ENCODE measurements around the gene CHST15.

DNA sequence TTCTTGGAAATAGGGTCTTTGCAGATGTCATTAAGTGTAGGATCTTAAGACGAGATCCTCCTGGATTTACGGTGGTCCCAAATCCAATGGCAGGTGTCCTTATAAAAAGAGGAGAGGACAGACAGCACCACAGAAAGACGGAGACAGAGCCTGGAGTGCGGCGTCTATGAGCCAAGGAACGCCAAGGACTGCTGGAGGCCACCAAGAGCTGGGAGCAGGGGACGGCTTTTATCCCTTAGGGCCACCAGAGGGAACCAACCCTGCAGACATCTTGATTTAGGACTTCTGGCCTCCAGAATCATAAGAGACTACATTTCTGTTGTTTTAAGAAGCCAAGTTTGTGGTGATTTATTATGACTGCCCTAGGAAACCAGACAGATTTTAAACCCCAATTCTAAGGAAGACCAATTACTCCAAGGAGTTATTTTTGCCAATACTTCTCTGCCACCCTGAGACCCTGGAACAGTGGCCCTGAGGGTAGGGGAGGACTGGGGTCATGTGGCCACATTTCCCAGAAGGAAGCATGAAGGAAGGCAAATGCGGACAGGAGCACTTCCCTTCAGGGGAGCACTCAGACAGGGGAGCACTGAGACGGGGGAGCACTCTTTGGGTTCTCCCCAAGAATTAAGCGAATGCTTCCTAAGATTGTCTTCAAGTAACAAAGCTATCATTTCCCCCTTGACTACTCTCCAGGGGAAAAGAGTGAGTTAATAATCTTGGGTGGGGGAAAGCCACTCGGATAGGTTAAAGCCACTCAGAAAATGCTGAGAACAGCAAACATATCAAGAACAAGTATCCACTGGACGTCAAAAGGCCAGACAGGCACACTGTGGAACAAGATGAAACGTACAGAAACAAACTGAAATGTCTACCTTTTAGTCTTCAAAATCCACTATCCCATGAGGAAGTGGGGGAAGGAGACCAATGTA lies 67.5 kb downstream of the CHST15 start:
- TF ChIP-seq TAF1 (IDR thresholded peaks at IDR 0.05; ENCODE audit: low read depth): no peak
- TF ChIP-seq, protein P1, sequence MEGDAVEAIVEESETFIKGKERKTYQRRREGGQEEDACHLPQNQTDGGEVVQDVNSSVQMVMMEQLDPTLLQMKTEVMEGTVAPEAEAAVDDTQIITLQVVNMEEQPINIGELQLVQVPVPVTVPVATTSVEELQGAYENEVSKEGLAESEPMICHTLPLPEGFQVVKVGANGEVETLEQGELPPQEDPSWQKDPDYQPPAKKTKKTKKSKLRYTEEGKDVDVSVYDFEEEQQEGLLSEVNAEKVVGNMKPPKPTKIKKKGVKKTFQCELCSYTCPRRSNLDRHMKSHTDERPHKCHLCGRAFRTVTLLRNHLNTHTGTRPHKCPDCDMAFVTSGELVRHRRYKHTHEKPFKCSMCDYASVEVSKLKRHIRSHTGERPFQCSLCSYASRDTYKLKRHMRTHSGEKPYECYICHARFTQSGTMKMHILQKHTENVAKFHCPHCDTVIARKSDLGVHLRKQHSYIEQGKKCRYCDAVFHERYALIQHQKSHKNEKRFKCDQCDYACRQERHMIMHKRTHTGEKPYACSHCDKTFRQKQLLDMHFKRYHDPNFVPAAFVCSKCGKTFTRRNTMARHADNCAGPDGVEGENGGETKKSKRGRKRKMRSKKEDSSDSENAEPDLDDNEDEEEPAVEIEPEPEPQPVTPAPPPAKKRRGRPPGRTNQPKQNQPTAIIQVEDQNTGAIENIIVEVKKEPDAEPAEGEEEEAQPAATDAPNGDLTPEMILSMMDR (IDR thresholded peaks at IDR 0.05; ENCODE audit: poor library complexity, severe bottlenecking): no peak
- no peak for TF ChIP-seq EZH2 (IDR thresholded peaks at IDR 0.05; ENCODE audit: borderline replicate concordance, insufficient read depth, low read length, poor library complexity, severe bottlenecking)
- TF ChIP-seq EP300 (conservative IDR thresholded peaks at IDR 0.05; ENCODE audit: poor library complexity, severe bottlenecking): no peak
- TF ChIP-seq RAD21 (conservative IDR thresholded peaks at IDR 0.05): no peak
- TF ChIP-seq POLR2AphosphoS5 (IDR thresholded peaks at IDR 0.05): no peak
- no peak for TF ChIP-seq SMC3 (conservative IDR thresholded peaks at IDR 0.05; ENCODE audit: poor library complexity)
- TF ChIP-seq, protein P2, sequence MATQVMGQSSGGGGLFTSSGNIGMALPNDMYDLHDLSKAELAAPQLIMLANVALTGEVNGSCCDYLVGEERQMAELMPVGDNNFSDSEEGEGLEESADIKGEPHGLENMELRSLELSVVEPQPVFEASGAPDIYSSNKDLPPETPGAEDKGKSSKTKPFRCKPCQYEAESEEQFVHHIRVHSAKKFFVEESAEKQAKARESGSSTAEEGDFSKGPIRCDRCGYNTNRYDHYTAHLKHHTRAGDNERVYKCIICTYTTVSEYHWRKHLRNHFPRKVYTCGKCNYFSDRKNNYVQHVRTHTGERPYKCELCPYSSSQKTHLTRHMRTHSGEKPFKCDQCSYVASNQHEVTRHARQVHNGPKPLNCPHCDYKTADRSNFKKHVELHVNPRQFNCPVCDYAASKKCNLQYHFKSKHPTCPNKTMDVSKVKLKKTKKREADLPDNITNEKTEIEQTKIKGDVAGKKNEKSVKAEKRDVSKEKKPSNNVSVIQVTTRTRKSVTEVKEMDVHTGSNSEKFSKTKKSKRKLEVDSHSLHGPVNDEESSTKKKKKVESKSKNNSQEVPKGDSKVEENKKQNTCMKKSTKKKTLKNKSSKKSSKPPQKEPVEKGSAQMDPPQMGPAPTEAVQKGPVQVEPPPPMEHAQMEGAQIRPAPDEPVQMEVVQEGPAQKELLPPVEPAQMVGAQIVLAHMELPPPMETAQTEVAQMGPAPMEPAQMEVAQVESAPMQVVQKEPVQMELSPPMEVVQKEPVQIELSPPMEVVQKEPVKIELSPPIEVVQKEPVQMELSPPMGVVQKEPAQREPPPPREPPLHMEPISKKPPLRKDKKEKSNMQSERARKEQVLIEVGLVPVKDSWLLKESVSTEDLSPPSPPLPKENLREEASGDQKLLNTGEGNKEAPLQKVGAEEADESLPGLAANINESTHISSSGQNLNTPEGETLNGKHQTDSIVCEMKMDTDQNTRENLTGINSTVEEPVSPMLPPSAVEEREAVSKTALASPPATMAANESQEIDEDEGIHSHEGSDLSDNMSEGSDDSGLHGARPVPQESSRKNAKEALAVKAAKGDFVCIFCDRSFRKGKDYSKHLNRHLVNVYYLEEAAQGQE (IDR thresholded peaks at IDR 0.05; ENCODE audit: borderline replicate concordance): no peak
- no peak for TF ChIP-seq MXI1 (conservative IDR thresholded peaks at IDR 0.05; ENCODE audit: poor library complexity, severe bottlenecking)
